ENCODE data around the gene RPTOR.
"Not testable (repeated sequence)": the region's sequence is repeated elsewhere in the genome, so short reads cannot be mapped to it uniquely, and the experiment has no call there.

RPTOR gene

GRCh38 chr17:80815151-80815681 is 270.6 kb downstream of the RPTOR start:
- H3K4me3 ChIP-seq (ENCODE audit: low read depth, low read length): no peak overlapping the region
- H3K9me3 ChIP-seq (ENCODE audit: control insufficient read depth, insufficient read depth, low read length): no peaks in the 10 kb centered on the region
- no peak overlapping the region for H3K9ac ChIP-seq (ENCODE audit: low read depth, low read length)
- H3K4me1 ChIP-seq (ENCODE audit: control insufficient read depth, insufficient read depth, low read length): no peaks in the 10 kb centered on the region
- H3K36me3 ChIP-seq (ENCODE audit: control insufficient read depth, insufficient read depth, low read length): no peaks in the 10 kb centered on the region
- no peaks in the 10 kb centered on the region for H3K27me3 ChIP-seq (ENCODE audit: control insufficient read depth, insufficient read depth, low read length)

DNA sequence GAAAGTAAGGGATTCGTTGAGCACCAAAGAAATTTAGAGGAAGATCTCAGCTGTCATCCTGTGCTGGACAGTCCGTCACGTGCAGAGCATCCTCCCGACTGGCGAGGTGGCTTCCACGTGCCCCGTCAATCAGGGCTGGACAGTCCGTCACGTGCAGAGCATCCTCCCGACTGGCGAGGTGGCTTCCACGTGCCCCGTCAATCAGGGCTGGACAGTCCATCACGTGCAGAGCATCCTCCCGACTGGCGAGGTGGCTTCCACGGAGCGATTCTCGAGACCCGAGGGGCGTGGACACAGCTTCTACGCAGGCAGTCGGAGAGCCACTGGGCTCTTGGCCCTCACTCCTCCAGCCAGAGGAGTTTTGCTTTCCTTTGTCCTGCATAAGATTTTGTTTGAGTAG is 271.1 kb downstream of the RPTOR start:
- not testable (repeated sequence) for H3K4me3 ChIP-seq (ENCODE audit: low read depth, low read length); H3K27me3 ChIP-seq (ENCODE audit: control insufficient read depth, insufficient read depth, low read length); H3K4me1 ChIP-seq (ENCODE audit: control insufficient read depth, insufficient read depth, low read length); H3K36me3 ChIP-seq (ENCODE audit: control insufficient read depth, insufficient read depth, low read length); H3K9me3 ChIP-seq (ENCODE audit: control insufficient read depth, insufficient read depth, low read length); H3K9ac ChIP-seq (ENCODE audit: low read depth, low read length)

DNA sequence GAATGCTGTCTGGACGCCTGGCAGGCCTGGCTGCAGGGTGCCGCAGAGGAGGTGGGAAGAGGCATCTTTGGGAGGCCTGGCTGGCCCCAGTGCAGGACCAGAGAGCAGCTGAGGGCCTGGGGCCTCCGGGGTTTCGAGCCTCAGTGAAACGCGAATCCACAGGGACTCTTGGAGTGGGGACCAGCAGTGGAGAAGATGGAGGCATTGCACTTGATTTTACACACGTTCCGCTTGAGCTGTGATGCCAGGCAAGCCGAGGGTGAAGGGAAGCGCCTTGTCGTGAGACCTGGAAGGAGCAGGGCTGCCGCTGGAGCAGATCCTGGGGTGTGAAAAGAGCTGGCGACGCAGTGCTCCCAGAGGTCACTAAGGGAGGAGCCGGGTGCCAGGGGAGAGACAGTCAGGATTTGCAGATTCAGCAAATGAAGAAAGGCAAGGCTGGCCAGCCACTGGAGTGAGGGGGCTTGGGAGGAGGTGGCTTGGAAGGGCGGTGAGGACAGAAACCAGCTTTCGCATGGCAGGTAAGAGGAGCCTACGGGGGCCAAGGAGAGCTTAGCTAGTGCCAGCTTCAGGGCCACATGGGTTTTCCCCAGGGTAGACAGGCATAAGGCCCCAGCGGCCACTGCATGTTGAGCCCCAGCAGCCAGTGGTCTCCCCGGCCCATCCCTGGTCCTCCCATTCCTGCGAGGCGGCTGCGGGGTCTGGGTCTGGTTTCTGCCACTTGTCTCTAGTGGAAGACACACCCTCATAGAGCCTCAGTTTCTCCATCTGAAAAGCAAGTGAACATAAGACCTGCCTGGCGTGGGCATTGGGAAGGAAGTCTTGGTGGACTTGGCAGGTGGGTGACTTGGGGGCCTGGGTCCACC is 271.8 kb downstream of the RPTOR start:
- H3K4me1 ChIP-seq (ENCODE audit: control insufficient read depth, insufficient read depth, low read length): peaks cover 3% of the 10 kb centered on the region
- H3K27me3 ChIP-seq (ENCODE audit: control insufficient read depth, insufficient read depth, low read length): no peaks in the 10 kb centered on the region
- H3K36me3 ChIP-seq (ENCODE audit: control insufficient read depth, insufficient read depth, low read length): no peaks in the 10 kb centered on the region
- no peak overlapping the region for H3K9ac ChIP-seq (ENCODE audit: low read depth, low read length)
- no peak overlapping the region for H3K4me3 ChIP-seq (ENCODE audit: low read depth, low read length)
- H3K9me3 ChIP-seq (ENCODE audit: control insufficient read depth, insufficient read depth, low read length): no peaks in the 10 kb centered on the region

- no peak overlapping the region for H3K4me3 ChIP-seq (ENCODE audit: low read depth, low read length)
- no peaks in the 10 kb centered on the region for H3K36me3 ChIP-seq (ENCODE audit: control insufficient read depth, insufficient read depth, low read length)
- H3K27me3 ChIP-seq (ENCODE audit: control insufficient read depth, insufficient read depth, low read length): no peaks in the 10 kb centered on the region
- no peak overlapping the region for H3K9ac ChIP-seq (ENCODE audit: low read depth, low read length)
- peaks cover 3% of the 10 kb centered on the region for H3K4me1 ChIP-seq (ENCODE audit: control insufficient read depth, insufficient read depth, low read length)
- no peaks in the 10 kb centered on the region for H3K9me3 ChIP-seq (ENCODE audit: control insufficient read depth, insufficient read depth, low read length)
Measured at GRCh38 chr17:80817321-80817845, 272.7 kb downstream of the RPTOR start.

GRCh38 chr17:80817861-80818260 is 273.2 kb downstream of the RPTOR start:
- H3K27me3 ChIP-seq (ENCODE audit: control insufficient read depth, insufficient read depth, low read length): no peaks in the 10 kb centered on the region
- H3K9ac ChIP-seq (ENCODE audit: low read depth, low read length): no peak overlapping the region
- no peaks in the 10 kb centered on the region for H3K36me3 ChIP-seq (ENCODE audit: control insufficient read depth, insufficient read depth, low read length)
- no peaks in the 10 kb centered on the region for H3K9me3 ChIP-seq (ENCODE audit: control insufficient read depth, insufficient read depth, low read length)
- H3K4me3 ChIP-seq (ENCODE audit: low read depth, low read length): no peak overlapping the region
- H3K4me1 ChIP-seq (ENCODE audit: control insufficient read depth, insufficient read depth, low read length): peaks cover 3% of the 10 kb centered on the region

- Histone ChIP-seq H3K4me1 (ENCODE audit: control insufficient read depth, insufficient read depth, low read length) (peaks cover 3% of the 10 kb centered on the region), H3K36me3 (ENCODE audit: control insufficient read depth, insufficient read depth, low read length) (no peaks in the 10 kb centered on the region), H3K9me3 (ENCODE audit: control insufficient read depth, insufficient read depth, low read length) (no peaks in the 10 kb centered on the region), H3K27me3 (ENCODE audit: control insufficient read depth, insufficient read depth, low read length) (no peaks in the 10 kb centered on the region), H3K4me3 (ENCODE audit: low read depth, low read length) (no peak overlapping the region), H3K9ac (ENCODE audit: low read depth, low read length) (no peak overlapping the region)
Measured at GRCh38 chr17:80818871-80819270, 274.2 kb downstream of the RPTOR start.

- Histone ChIP-seq H3K36me3 (ENCODE audit: control insufficient read depth, insufficient read depth, low read length) (no peaks in the 10 kb centered on the region), H3K4me3 (ENCODE audit: low read depth, low read length) (no peak overlapping the region), H3K4me1 (ENCODE audit: control insufficient read depth, insufficient read depth, low read length) (peaks cover 3% of the 10 kb centered on the region), H3K9ac (ENCODE audit: low read depth, low read length) (no peak overlapping the region), H3K27me3 (ENCODE audit: control insufficient read depth, insufficient read depth, low read length) (no peaks in the 10 kb centered on the region), H3K9me3 (ENCODE audit: control insufficient read depth, insufficient read depth, low read length) (no peaks in the 10 kb centered on the region)
Measured at GRCh38 chr17:80819422-80820164, 275.0 kb downstream of the RPTOR start.

GRCh38 chr17:80820331-80820730 is 275.7 kb downstream of the RPTOR start:
- Histone ChIP-seq H3K9me3 (ENCODE audit: control insufficient read depth, insufficient read depth, low read length) (no peaks in the 10 kb centered on the region), H3K4me1 (ENCODE audit: control insufficient read depth, insufficient read depth, low read length) (peaks cover 3% of the 10 kb centered on the region), H3K27me3 (ENCODE audit: control insufficient read depth, insufficient read depth, low read length) (no peaks in the 10 kb centered on the region), H3K4me3 (ENCODE audit: low read depth, low read length) (no peak overlapping the region), H3K9ac (ENCODE audit: low read depth, low read length) (no peak overlapping the region), H3K36me3 (ENCODE audit: control insufficient read depth, insufficient read depth, low read length) (peaks cover 2% of the 10 kb centered on the region)

GRCh38 chr17:80821546-80821945 is 276.9 kb downstream of the RPTOR start:
- no peak overlapping the region for H3K9ac ChIP-seq (ENCODE audit: low read depth, low read length)

DNA sequence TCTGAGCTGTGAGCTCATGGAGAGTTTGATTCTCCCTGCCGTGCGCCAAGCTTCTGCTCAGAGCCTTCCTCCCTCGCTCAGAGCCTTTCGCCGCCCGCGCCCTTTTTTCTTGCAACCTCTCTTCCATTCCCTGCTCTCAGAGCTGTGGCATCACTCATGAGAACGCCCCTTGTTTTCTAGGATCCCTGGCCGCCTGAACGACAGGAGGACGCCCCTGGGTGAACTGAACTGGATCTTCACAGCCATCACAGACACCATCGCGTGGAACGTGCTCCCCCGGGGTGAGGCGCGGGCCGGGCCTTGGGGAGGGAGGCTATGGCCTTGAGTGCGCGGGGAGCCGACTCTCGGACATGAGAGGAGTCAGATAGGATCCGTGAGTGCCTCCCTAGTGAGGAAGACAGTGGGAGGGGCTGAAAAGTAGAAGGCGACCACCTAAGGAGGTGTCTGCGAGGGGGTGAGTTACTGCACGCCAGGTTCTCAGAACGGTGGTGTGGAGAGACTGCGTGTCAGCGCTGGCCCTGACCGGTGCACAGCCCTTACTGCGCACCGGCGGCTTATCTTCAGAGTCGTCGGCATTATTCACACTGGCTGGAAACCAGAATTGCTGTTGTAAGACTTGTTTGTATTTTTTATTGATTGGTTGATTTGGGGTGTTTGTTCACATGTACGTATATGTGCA is 277.5 kb downstream of the RPTOR start:
- no peaks in the 10 kb centered on the region for H3K27me3 ChIP-seq (ENCODE audit: control insufficient read depth, insufficient read depth, low read length)
- no peak overlapping the region for H3K9ac ChIP-seq (ENCODE audit: low read depth, low read length)
- peaks cover 6% of the 10 kb centered on the region for H3K4me1 ChIP-seq (ENCODE audit: control insufficient read depth, insufficient read depth, low read length)
- H3K4me3 ChIP-seq (ENCODE audit: low read depth, low read length): no peak overlapping the region
- H3K9me3 ChIP-seq (ENCODE audit: control insufficient read depth, insufficient read depth, low read length): no peaks in the 10 kb centered on the region
- H3K36me3 ChIP-seq (ENCODE audit: control insufficient read depth, insufficient read depth, low read length): peaks cover 2% of the 10 kb centered on the region

More at GRCh38 chr17:80821546-80821945, 276.9 kb downstream of the RPTOR start:
- no peaks in the 10 kb centered on the region for H3K9me3 ChIP-seq (ENCODE audit: control insufficient read depth, insufficient read depth, low read length)
- H3K36me3 ChIP-seq (ENCODE audit: control insufficient read depth, insufficient read depth, low read length): peaks cover 2% of the 10 kb centered on the region
- no peaks in the 10 kb centered on the region for H3K27me3 ChIP-seq (ENCODE audit: control insufficient read depth, insufficient read depth, low read length)
- H3K4me1 ChIP-seq (ENCODE audit: control insufficient read depth, insufficient read depth, low read length): peaks cover 3% of the 10 kb centered on the region
- H3K4me3 ChIP-seq (ENCODE audit: low read depth, low read length): no peak overlapping the region

- Histone ChIP-seq H3K4me1 (ENCODE audit: control insufficient read depth, insufficient read depth, low read length) (peaks cover 13% of the 10 kb centered on the region), H3K9ac (ENCODE audit: low read depth, low read length) (no peak overlapping the region), H3K4me3 (ENCODE audit: low read depth, low read length) (no peak overlapping the region), H3K27me3 (ENCODE audit: control insufficient read depth, insufficient read depth, low read length) (no peaks in the 10 kb centered on the region), H3K36me3 (ENCODE audit: control insufficient read depth, insufficient read depth, low read length) (peaks cover 2% of the 10 kb centered on the region), H3K9me3 (ENCODE audit: control insufficient read depth, insufficient read depth, low read length) (no peaks in the 10 kb centered on the region)
Measured at GRCh38 chr17:80822700-80823410, 278.2 kb downstream of the RPTOR start.

Measured in iPS-15b (cell line).